Ovary (tissue), 3 donors: ENCODE results near the gene SCARB2.

Source experiments
- CTCF ChIP-seq, 3 donors: fragments of 450-650 bp in 2 of 3; fragments of 200-600 bp in 1 of 3; IDR thresholded peaks; one replicate each; pipeline versions ENCODE4 v1.5.1 to v1.8.0; 2016 to 2022; ENCODE audit warnings: antibody characterized with exemption in 3 of 3, mild to moderate bottlenecking in 1 of 3
- EP300 ChIP-seq: sonication (generic); formaldehyde crosslinking; IDR thresholded peaks from one replicate; pipeline ENCODE4 v1.6.1; 2017; ENCODE audit warnings: antibody characterized with exemption
- POLR2A ChIP-seq: fragments of 450-650 bp; IDR thresholded peaks from one replicate; pipeline ENCODE4 v1.6.1; 2017; ENCODE audit warnings: antibody characterized with exemption, mild to moderate bottlenecking, moderate library complexity
- donor health status: DM: no; HTN: no; CAD: no.

GRCh38 chr4:76116821-76117220 lies 96.8 kb downstream of the SCARB2 start:
- TF ChIP-seq CTCF (IDR thresholded peaks at IDR 0.05) = no peak
- no peak for TF ChIP-seq POLR2A
- no peak for TF ChIP-seq EP300
